Kidney glomerular epithelial cell (primary cell): ENCODE results near the gene CLPSL2.

Source experiments
- DNase-seq: peaks from one replicate; lab custom pipeline; 2025; lab: John Stamatoyannopoulos, UW

The CLPSL2 gene

GRCh38 chr6:35787266-35788218 lies 11.1 kb downstream of the CLPSL2 start:
- DNase-seq: no peak

- DNase-seq: no peak
Observed at GRCh38 chr6:35788423-35788982, 12.1 kb downstream of the CLPSL2 start.

- DNase-seq: no peak
Observed at GRCh38 chr6:35790683-35791082, 14.3 kb downstream of the CLPSL2 start.

GRCh38 chr6:35794536-35795452 lies 18.4 kb downstream of the CLPSL2 start:
- no peak for DNase-seq

- no peak for DNase-seq
Observed at GRCh38 chr6:35795453-35796071, 19.2 kb downstream of the CLPSL2 start.

GRCh38 chr6:35796236-35796635 lies 19.8 kb downstream of the CLPSL2 start:
- DNase-seq: no peak

GRCh38 chr6:35797837-35798526 lies 21.6 kb downstream of the CLPSL2 start:
- no peak for DNase-seq

GRCh38 chr6:35798706-35799105 lies 22.3 kb downstream of the CLPSL2 start:
- DNase-seq: no peak

- no peak for DNase-seq
Observed at GRCh38 chr6:35801148-35801547, 24.8 kb downstream of the CLPSL2 start.

GRCh38 chr6:35804996-35805736 lies 28.8 kb downstream of the CLPSL2 start, which contains the start of gene LHFPL5:
TSS of gene LHFPL5 (plus strand) at chr6:35805352. CDS start at chr6:35805671, 319 bp downstream.
- DNase-seq: no peak

GRCh38 chr6:35808688-35809087 lies 32.3 kb downstream of the CLPSL2 start:
- no peak for DNase-seq

- no peak for DNase-seq
Observed at GRCh38 chr6:35809809-35810208, 33.4 kb downstream of the CLPSL2 start.

- peak; percentile 91 for DNase-seq
Observed at GRCh38 chr6:35810971-35811698, 34.7 kb downstream of the CLPSL2 start.

- DNase-seq: no peak
Observed at GRCh38 chr6:35811699-35811995, 35.2 kb downstream of the CLPSL2 start.

- no peak for DNase-seq
Observed at GRCh38 chr6:35817515-35817914, 41.1 kb downstream of the CLPSL2 start.

- no peak for DNase-seq
Observed at GRCh38 chr6:35823601-35824000, 47.2 kb downstream of the CLPSL2 start.

GRCh38 chr6:35824552-35825192 lies 48.3 kb downstream of the CLPSL2 start:
- no peak for DNase-seq
